ENCODE measurements around the gene NPL.

GRCh38 chr1:182770232-182770631, 19.3 kb upstream of the NPL start:
- TF ChIP-seq CTCF (IDR thresholded peaks at IDR 0.05; ENCODE audit: borderline replicate concordance, extremely low read depth, low read length, poor library complexity, severe bottlenecking) (no peak), EZH2 (IDR thresholded peaks at IDR 0.05; ENCODE audit: borderline replicate concordance, low read depth, low read length, severe bottlenecking) (no peak)
